IPS-NIHi7 (cell line): ENCODE data around the gene NHEJ1.

Experiments
- DNase-seq: peaks from one replicate; pipeline ENCODE4 v3.0.0; 2012; ENCODE audit warnings: mixed read lengths; ENCODE audit errors: extremely low spot score

Gene NHEJ1

GRCh38 chr2:219029829-219030165 lies 130.8 kb downstream of the NHEJ1 start:
- peak; percentile 93 for DNase-seq

- DNase-seq = no peak
Observed at GRCh38 chr2:219028996-219029828, 131.4 kb downstream of the NHEJ1 start.

- DNase-seq = no peak
Observed at GRCh38 chr2:219028141-219028540, 132.5 kb downstream of the NHEJ1 start.

GRCh38 chr2:219027511-219028055 lies 133.0 kb downstream of the NHEJ1 start:
- DNase-seq = no peak

- no peak for DNase-seq
Observed at GRCh38 chr2:219026946-219027345, 133.7 kb downstream of the NHEJ1 start.

GRCh38 chr2:219025637-219026585 lies 134.7 kb downstream of the NHEJ1 start:
- DNase-seq = no peak
